HepG2 (cell line): Measurements from ENCODE around the gene SNCAIP. TPM values are rescaled to one million over a fixed set of nuclear protein-coding genes. Genes with fewer than 3 reads are reported as not detected.

Experiments used
- ATAC-seq: fragments of 200-7000 bp; cut with Tn5 transposase; 3 replicates; pipeline ENCODE4 v1.9.1; 2020; ENCODE audit warnings: mild to moderate bottlenecking, moderate library complexity
- BruUV-seq: library from RNA; stranded (reverse); fragments of 400-500 nt; replicated peaks from 2 replicates; lab custom pipeline; 2021; lab: Mats Ljungman, UMichigan
- CTCF ChIA-PET: fragments of 300-600 bp; formaldehyde crosslinking; extraction: SDS; loops from one replicate; lab custom pipeline; 2021; ENCODE audit warnings: low total read pairs, inconsistent platforms, low intra/inter-chr PET ratio; lab: Yijun Ruan, JAX
- POLR2A ChIA-PET: fragments of 350-600 bp; sonication (Branson Sonifier 250); formaldehyde crosslinking; loops from one replicate; lab custom pipeline; 2020; ENCODE audit warnings: antibody characterized with exemption, inconsistent platforms; lab: Yijun Ruan, JAX
- DNase-seq: peaks from one replicate; pipeline ENCODE4 v3.0.0-alpha.2; 2015; ENCODE audit warnings: low spot score
- FAIRE-seq: peaks from 3 replicates; lab custom pipeline; 2011; peaks lifted over from hg19 to GRCh38; lab: Jason Lieb, UNC
- H2AFZ ChIP-seq: one replicate; pipeline ENCODE4 v1.6.1; 2011; ENCODE audit warnings: low read length, inconsistent platforms
- H3K27ac ChIP-seq: fragments of 300-600 bp; 3 replicates; pipeline ENCODE4 v1.8.0; 2011; ENCODE audit warnings: mixed run types, mild to moderate bottlenecking, mixed read lengths, low read length, inconsistent platforms; ENCODE audit not compliant: insufficient read depth; ENCODE audit errors: extremely low read length
- H3K27me3 ChIP-seq, 2 experiments: fragments of 200-600 bp in 1 of 2; 2 replicates in 1 of 2; 3 replicates in 1 of 2; pipeline versions ENCODE4 v1.6.0 to v1.8.0; 2011; ENCODE audit warnings: low read length in 2 of 2, mild to moderate bottlenecking in 2 of 2, moderate library complexity in 2 of 2, inconsistent platforms in 1 of 2; ENCODE audit not compliant: insufficient read depth in 2 of 2, control insufficient read depth in 1 of 2
- H3K36me3 ChIP-seq, 2 experiments: fragments of 200-600 bp in 1 of 2; replicated peaks in 1 of 2; 2 replicates in 1 of 2; 3 replicates in 1 of 2; pipeline versions ENCODE4 v1.5.1 to v1.8.0; 2011; ENCODE audit warnings: low read length in 2 of 2, inconsistent platforms in 1 of 2; ENCODE audit not compliant: insufficient read depth in 2 of 2, control insufficient read depth in 1 of 2
- H3K4me1 ChIP-seq: 2 replicates; pipeline ENCODE4 v1.5.1; 2012; ENCODE audit warnings: low read length, inconsistent platforms; ENCODE audit not compliant: insufficient read depth
- H3K4me2 ChIP-seq: 2 replicates; pipeline ENCODE4 v1.6.0; 2011; ENCODE audit warnings: low read depth, low read length, inconsistent platforms
- H3K4me3 ChIP-seq, 3 experiments: fragments of 200-600 bp in 1 of 3; sonication (generic), shearing (Covaris generic) in 1 of 3; replicated peaks in 1 of 3; 2 replicates each; pipeline ENCODE4 v1.5.1; 2011 to 2016; ENCODE audit warnings: low read length in 3 of 3, inconsistent platforms in 2 of 3, low read depth in 2 of 3, mild to moderate bottlenecking in 2 of 3, control low read depth in 1 of 3, mixed read lengths in 1 of 3; ENCODE audit not compliant: insufficient read depth in 1 of 3
- H3K79me2 ChIP-seq: one replicate; pipeline ENCODE4 v1.6.1; 2011; ENCODE audit warnings: low read length, inconsistent platforms; ENCODE audit not compliant: insufficient read depth
- H3K9ac ChIP-seq: 2 replicates; pipeline ENCODE4 v1.6.0; 2011; ENCODE audit warnings: mild to moderate bottlenecking, low read depth, low read length, inconsistent platforms; ENCODE audit not compliant: insufficient read depth
- H3K9me3 ChIP-seq: 2 replicates; pipeline ENCODE4 v1.5.1; 2012; ENCODE audit warnings: mild to moderate bottlenecking, low read length
- H4K20me1 ChIP-seq: 2 replicates; pipeline ENCODE4 v1.6.0; 2011; ENCODE audit warnings: inconsistent platforms, mild to moderate bottlenecking, low read length, moderate library complexity; ENCODE audit not compliant: insufficient read depth
- CBX2 ChIP-seq, 2 experiments: fragments of 200-600 bp in 1 of 2; sonication (generic); formaldehyde crosslinking in 1 of 2; IDR thresholded peaks; 2 replicates each; pipeline versions ENCODE4 v1.7.0 to v1.8.1; 2018 to 2022; ENCODE audit warnings: low read depth in 2 of 2, low read length in 1 of 2, mild to moderate bottlenecking in 1 of 2, missing genetic modification reagents in 1 of 2
- DNMT1 ChIP-seq: sonication (generic); formaldehyde crosslinking; IDR thresholded peaks from 2 replicates; pipeline ENCODE4 v1.5.1; 2020; ENCODE audit warnings: mild to moderate bottlenecking, missing genetic modification reagents
- HMGA1 ChIP-seq: sonication (generic); formaldehyde crosslinking; conservative IDR thresholded peaks from 2 replicates; pipeline ENCODE4 v1.4.0; 2020; ENCODE audit warnings: missing genetic modification reagents
- JUNB ChIP-seq: sonication (generic); formaldehyde crosslinking; IDR thresholded peaks from 2 replicates; pipeline ENCODE4 v1.8.0; 2022; ENCODE audit warnings: missing genetic modification reagents, mild to moderate bottlenecking, borderline replicate concordance
- NFKB2 ChIP-seq: sonication (generic); formaldehyde crosslinking; IDR thresholded peaks from 2 replicates; pipeline ENCODE4 v1.4.0; 2020; ENCODE audit warnings: missing genetic modification reagents, borderline replicate concordance
- ZNF556 ChIP-seq: sonication (generic); formaldehyde crosslinking; IDR thresholded peaks from 2 replicates; pipeline ENCODE4 v1.4.0; 2020; ENCODE audit warnings: mild to moderate bottlenecking, missing genetic modification reagents, borderline replicate concordance
- ZNF605 ChIP-seq: sonication (generic); formaldehyde crosslinking; IDR thresholded peaks from 2 replicates; pipeline ENCODE4 v1.8.0; 2022; ENCODE audit warnings: mild to moderate bottlenecking, missing genetic modification reagents
- ZNF660 ChIP-seq: sonication (generic); formaldehyde crosslinking; IDR thresholded peaks from 2 replicates; pipeline ENCODE4 v1.5.1; 2020; ENCODE audit warnings: mild to moderate bottlenecking, low read depth, missing genetic modification reagents, borderline replicate concordance
- WGBS: methylation state at CpG from one replicate; pipeline ENCODE4 v1.1.6; 2017; ENCODE audit warnings: low lambda C conversion rate; 5-methylcytosine and 5-hydroxymethylcytosine counted together
- in situ Hi-C: cut with HindIII; loops from 2 replicates; pipeline ENCODE4 v1.10.0; 2017; ENCODE audit warnings: low pct_unique_long_range_greater_than_20kb; ENCODE audit not compliant: extremely low pct_ligation_motif_present
- intact Hi-C: fragments of 100-400 bp; cut with micrococcal nuclease; formaldehyde crosslinking; loops from one replicate; pipeline ENCODE4 v1.10.0; 2022; ENCODE audit not compliant: unreplicated experiment
- polyA plus RNA-seq, 8 experiments: library from polyadenylated mRNA; depleted of rRNA in 3 of 8; stranded (reverse) in 7 of 8; unstranded in 1 of 8; fragments of >200 nt; fragmentation: Illumina TruSeq in 4 of 8; extraction: Trizol in 4 of 8; gene quantifications; 2 replicates each; pipeline versions ENCODE4 v1.2.1 to v1.2.3, GENCODE V29; 2011 to 2016; ENCODE audit warnings: low read depth in 4 of 8, missing spikeins in 1 of 8, mixed read lengths in 1 of 8; ENCODE audit not compliant: insufficient read depth in 1 of 8
- total RNA-seq, 5 experiments: library from RNA; depleted of rRNA; stranded (reverse); fragments of >200 nt; fragmentation: Illumina TruSeq; extraction: Trizol; gene quantifications; 2 replicates each; pipeline ENCODE4 v1.2.3, GENCODE V29; 2016; ENCODE audit warnings: low read depth in 1 of 5
- TF ChIP-seq, protein P1 (sequence below): IDR thresholded peaks from 2 replicates; pipeline ENCODE4 v1.6.1; 2016; ENCODE audit warnings: missing genetic modification reagents, missing compliant biosample characterization
- TF ChIP-seq, protein P2 (sequence below): sonication (generic); formaldehyde crosslinking; IDR thresholded peaks from 2 replicates; pipeline ENCODE4 v1.9.0; 2021; ENCODE audit warnings: mild to moderate bottlenecking, missing genetic modification reagents

The SNCAIP gene
- total and polyA plus RNA-seq, 2 of the 13 experiments (the other 11 are each of a cell fraction or from before 2014, with no cell fraction given) = not detected

DNA sequence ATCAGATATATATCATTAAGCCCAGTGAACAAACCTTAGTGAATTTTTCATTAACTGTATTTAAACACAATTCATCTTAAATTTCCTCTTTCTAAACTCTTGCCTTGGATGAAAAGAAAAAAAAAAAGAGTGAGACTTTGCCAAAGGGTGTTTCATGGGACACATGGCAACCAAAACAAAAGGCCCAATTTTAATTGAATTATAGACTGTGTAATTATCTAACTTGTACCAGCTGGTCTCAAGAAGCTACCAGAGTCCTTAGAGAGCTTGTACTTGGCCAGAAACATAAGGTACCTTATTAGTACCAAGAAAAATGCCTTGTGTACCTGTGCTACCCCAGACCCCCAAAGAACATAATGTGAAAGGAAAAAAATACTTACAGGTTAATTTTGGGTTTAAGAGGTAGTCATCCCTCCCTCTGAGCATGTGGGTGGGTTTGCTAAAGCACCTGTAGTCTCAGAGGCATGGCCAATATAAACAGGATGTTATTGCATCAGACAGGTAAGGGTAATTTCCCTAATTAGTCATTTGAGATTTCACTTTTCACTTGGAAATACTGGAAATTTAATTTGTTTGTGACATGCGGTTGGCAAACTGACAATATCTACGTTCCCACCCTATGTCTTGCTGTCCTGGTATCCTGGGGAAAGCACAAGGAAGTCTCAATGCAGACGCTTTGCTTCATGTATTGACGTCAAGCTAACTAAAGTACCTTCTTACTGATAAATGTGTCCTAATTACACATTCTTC lies 90.1 kb downstream of the SNCAIP start:
- no peaks in the 10 kb centered on the region for H3K4me1 ChIP-seq
- H2AFZ ChIP-seq = no peak overlapping the region
- ATAC-seq (no peak), FAIRE-seq (no peak), DNase-seq (no peak)
- intact Hi-C loops = no loop called here
- no peaks in the 10 kb centered on the region for H3K36me3 ChIP-seq
- H4K20me1 ChIP-seq = no peaks in the 10 kb centered on the region
- H3K4me3 ChIP-seq = no peak overlapping the region
- WGBS = 49% methylated on average over 4 of the region's 4 CpGs
- no peak overlapping the region for H3K9ac ChIP-seq
- no peak for TF ChIP-seq NFKB2 (CRISPR knock-in tag)
- TF ChIP-seq ZNF556 = no peak
- no peak for TF ChIP-seq CBX2 (IDR thresholded peaks at IDR 0.05; ENCODE audit: low read depth, low read length)
- TF ChIP-seq CBX2 (CRISPR knock-in tag; IDR thresholded peaks at IDR 0.05; ENCODE audit: low read depth) = no peak
- TF ChIP-seq JUNB (CRISPR knock-in tag) = no peak
- no peak for TF ChIP-seq ZNF605 (CRISPR knock-in tag)
- TF ChIP-seq, protein P1, sequence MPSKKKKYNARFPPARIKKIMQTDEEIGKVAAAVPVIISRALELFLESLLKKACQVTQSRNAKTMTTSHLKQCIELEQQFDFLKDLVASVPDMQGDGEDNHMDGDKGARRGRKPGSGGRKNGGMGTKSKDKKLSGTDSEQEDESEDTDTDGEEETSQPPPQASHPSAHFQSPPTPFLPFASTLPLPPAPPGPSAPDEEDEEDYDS (CRISPR knock-in tag) = no peak
- no peak for TF ChIP-seq DNMT1 (CRISPR knock-in tag)
- TF ChIP-seq HMGA1 (CRISPR knock-in tag) = no peak
- TF ChIP-seq, protein P2, sequence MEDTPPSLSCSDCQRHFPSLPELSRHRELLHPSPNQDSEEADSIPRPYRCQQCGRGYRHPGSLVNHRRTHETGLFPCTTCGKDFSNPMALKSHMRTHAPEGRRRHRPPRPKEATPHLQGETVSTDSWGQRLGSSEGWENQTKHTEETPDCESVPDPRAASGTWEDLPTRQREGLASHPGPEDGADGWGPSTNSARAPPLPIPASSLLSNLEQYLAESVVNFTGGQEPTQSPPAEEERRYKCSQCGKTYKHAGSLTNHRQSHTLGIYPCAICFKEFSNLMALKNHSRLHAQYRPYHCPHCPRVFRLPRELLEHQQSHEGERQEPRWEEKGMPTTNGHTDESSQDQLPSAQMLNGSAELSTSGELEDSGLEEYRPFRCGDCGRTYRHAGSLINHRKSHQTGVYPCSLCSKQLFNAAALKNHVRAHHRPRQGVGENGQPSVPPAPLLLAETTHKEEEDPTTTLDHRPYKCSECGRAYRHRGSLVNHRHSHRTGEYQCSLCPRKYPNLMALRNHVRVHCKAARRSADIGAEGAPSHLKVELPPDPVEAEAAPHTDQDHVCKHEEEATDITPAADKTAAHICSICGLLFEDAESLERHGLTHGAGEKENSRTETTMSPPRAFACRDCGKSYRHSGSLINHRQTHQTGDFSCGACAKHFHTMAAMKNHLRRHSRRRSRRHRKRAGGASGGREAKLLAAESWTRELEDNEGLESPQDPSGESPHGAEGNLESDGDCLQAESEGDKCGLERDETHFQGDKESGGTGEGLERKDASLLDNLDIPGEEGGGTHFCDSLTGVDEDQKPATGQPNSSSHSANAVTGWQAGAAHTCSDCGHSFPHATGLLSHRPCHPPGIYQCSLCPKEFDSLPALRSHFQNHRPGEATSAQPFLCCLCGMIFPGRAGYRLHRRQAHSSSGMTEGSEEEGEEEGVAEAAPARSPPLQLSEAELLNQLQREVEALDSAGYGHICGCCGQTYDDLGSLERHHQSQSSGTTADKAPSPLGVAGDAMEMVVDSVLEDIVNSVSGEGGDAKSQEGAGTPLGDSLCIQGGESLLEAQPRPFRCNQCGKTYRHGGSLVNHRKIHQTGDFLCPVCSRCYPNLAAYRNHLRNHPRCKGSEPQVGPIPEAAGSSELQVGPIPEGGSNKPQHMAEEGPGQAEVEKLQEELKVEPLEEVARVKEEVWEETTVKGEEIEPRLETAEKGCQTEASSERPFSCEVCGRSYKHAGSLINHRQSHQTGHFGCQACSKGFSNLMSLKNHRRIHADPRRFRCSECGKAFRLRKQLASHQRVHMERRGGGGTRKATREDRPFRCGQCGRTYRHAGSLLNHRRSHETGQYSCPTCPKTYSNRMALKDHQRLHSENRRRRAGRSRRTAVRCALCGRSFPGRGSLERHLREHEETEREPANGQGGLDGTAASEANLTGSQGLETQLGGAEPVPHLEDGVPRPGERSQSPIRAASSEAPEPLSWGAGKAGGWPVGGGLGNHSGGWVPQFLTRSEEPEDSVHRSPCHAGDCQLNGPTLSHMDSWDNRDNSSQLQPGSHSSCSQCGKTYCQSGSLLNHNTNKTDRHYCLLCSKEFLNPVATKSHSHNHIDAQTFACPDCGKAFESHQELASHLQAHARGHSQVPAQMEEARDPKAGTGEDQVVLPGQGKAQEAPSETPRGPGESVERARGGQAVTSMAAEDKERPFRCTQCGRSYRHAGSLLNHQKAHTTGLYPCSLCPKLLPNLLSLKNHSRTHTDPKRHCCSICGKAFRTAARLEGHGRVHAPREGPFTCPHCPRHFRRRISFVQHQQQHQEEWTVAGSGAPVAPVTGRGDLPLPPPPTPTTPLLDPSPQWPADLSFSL (CRISPR knock-in tag) = no peak
- no peak for TF ChIP-seq ZNF660 (CRISPR knock-in tag)
- ChIA-PET POLR2A (no interaction called here), CTCF (no interaction called here)
- no peaks in the 10 kb centered on the region for H3K27me3 ChIP-seq
- no peak overlapping the region for H3K4me2 ChIP-seq
- BruUV-seq = no TSS peak
- in situ Hi-C loops = no loop called here
- H3K9me3 ChIP-seq = no peaks in the 10 kb centered on the region
- no peak overlapping the region for H3K27ac ChIP-seq
- no peaks in the 10 kb centered on the region for H3K79me2 ChIP-seq
